OCI-LY3 (cell line): ENCODE measurements around the gene PAX2.

Experiments
- EZH2phosphoT487 ChIP-seq: fragments of 200-600 bp; shearing (Covaris generic); IDR thresholded peaks from 2 replicates; pipeline ENCODE4 v1.6.1; 2018; ENCODE audit warnings: antibody characterized with exemption, mixed run types, low read depth
- TF ChIP-seq, protein P1 (sequence below): fragments of 200-600, 300-600 bp; sonication (generic); IDR thresholded peaks from 2 replicates; pipeline ENCODE4 v1.5.1; 2014; ENCODE audit warnings: antibody characterized with exemption, low read length, low read depth

DNA sequence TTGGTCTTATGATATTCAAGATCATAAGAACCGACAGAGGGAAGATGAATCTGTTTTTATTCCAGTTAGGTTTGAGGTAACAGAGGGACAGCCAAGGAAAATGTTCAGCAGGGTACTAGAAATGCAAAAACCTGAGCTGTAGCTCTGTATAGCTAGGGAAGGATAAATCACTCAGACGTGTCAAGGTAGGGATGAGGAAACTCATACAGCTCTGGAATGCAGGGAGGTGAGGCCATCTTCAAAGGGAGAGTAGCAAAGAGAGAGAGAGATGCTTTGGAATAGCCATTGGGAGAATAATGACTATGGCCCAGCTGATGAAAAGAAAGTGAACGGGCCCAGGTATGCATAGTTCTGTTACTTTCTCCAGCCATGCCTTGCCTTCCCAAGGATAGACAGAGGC, 77.8 kb downstream of the PAX2 start:
- TF ChIP-seq, protein P1, sequence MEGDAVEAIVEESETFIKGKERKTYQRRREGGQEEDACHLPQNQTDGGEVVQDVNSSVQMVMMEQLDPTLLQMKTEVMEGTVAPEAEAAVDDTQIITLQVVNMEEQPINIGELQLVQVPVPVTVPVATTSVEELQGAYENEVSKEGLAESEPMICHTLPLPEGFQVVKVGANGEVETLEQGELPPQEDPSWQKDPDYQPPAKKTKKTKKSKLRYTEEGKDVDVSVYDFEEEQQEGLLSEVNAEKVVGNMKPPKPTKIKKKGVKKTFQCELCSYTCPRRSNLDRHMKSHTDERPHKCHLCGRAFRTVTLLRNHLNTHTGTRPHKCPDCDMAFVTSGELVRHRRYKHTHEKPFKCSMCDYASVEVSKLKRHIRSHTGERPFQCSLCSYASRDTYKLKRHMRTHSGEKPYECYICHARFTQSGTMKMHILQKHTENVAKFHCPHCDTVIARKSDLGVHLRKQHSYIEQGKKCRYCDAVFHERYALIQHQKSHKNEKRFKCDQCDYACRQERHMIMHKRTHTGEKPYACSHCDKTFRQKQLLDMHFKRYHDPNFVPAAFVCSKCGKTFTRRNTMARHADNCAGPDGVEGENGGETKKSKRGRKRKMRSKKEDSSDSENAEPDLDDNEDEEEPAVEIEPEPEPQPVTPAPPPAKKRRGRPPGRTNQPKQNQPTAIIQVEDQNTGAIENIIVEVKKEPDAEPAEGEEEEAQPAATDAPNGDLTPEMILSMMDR = no peak
- no peak for TF ChIP-seq EZH2phosphoT487
